ENCODE results near the gene BTN2A1. TPM values are rescaled to one million over a fixed set of nuclear protein-coding genes. Genes with fewer than 3 reads are reported as not detected.

BTN2A1 gene
- total and polyA plus RNA-seq, 2 of the 13 experiments (the other 11 are each of a cell fraction or from before 2014, with no cell fraction given): 16.4 to 30.4 TPM

GRCh38 chr6:26420688-26421171, 37.0 kb upstream of the BTN2A1 start (continued):
- TF ChIP-seq ZNF281 (CRISPR knock-in tag; IDR thresholded peaks at IDR 0.05; ENCODE audit: borderline replicate concordance) (peak; percentile 31; the same call in 1 of the 2 replicates), ZNF720 (CRISPR knock-in tag; IDR thresholded peaks at IDR 0.05) (no peak), ZNF788 (CRISPR knock-in tag; IDR thresholded peaks at IDR 0.05; ENCODE audit: borderline replicate concordance) (peak; percentile 22; the same call in 1 of the 2 replicates), ZBTB49 (CRISPR knock-in tag; IDR thresholded peaks at IDR 0.05; ENCODE audit: borderline replicate concordance) (no peak), GZF1 (CRISPR knock-in tag; IDR thresholded peaks at IDR 0.05) (no peak), STAG1 (CRISPR knock-in tag; IDR thresholded peaks at IDR 0.05) (peak; percentile 46), SNAPC5 (CRISPR knock-in tag; IDR thresholded peaks at IDR 0.05; ENCODE audit: borderline replicate concordance) (no peak), SATB2 (CRISPR knock-in tag; IDR thresholded peaks at IDR 0.05) (no peak), HOXA5 (CRISPR knock-in tag; IDR thresholded peaks at IDR 0.05) (0 out of 2 replicates have a peak, but pooled peaks have one; percentile 3), ZBTB38 (CRISPR knock-in tag; IDR thresholded peaks at IDR 0.05) (0 out of 2 replicates have a peak, but pooled peaks have one; percentile 22), XRCC5 (optimal IDR thresholded peaks at IDR 0.05; ENCODE audit: low read length) (peak; percentile 48), ZBED4 (CRISPR knock-in tag; IDR thresholded peaks at IDR 0.05; ENCODE audit: borderline replicate concordance) (0 out of 2 replicates have a peak, but pooled peaks have one; percentile 52), POLR2AphosphoS2 (IDR thresholded peaks at IDR 0.05; ENCODE audit: low read depth, low read length) (no peak), SAP130 (CRISPR knock-in tag; IDR thresholded peaks at IDR 0.05; ENCODE audit: low read depth) (peak; percentile 34; the same call in 1 of the 2 replicates), MAFG (CRISPR knock-in tag; IDR thresholded peaks at IDR 0.05) (no peak), ZSCAN25 (CRISPR knock-in tag; IDR thresholded peaks at IDR 0.05) (no peak), PCBP2 (optimal IDR thresholded peaks at IDR 0.05; ENCODE audit: low read depth, low read length, poor library complexity, severe bottlenecking) (no peak), ZNF652 (CRISPR knock-in tag; IDR thresholded peaks at IDR 0.05; ENCODE audit: borderline replicate concordance, low read depth) (no peak), ZNF569 (CRISPR knock-in tag; IDR thresholded peaks at IDR 0.05; ENCODE audit: borderline replicate concordance) (no peak), MED13 (CRISPR knock-in tag; IDR thresholded peaks at IDR 0.05) (no peak), RFXANK (CRISPR knock-in tag; IDR thresholded peaks at IDR 0.05) (no peak)
